GM19025 (cell line): ENCODE data around the gene MAGOH.
A peak's percentile ranks its signal among the peaks of the same experiment; 100 is the strongest.
"Not testable (repeated sequence)": the region's sequence is repeated elsewhere in the genome, so short reads cannot be mapped to it uniquely, and the experiment has no call there.

Experiments used
- ATAC-seq: cut with Tn5 transposase; IDR thresholded peaks from one replicate; pipeline ENCODE4 v1.9.1; 2021; ENCODE audit warnings: mild to moderate bottlenecking, low read depth, moderate library complexity; ENCODE audit not compliant: unreplicated experiment

MAGOH gene

DNA sequence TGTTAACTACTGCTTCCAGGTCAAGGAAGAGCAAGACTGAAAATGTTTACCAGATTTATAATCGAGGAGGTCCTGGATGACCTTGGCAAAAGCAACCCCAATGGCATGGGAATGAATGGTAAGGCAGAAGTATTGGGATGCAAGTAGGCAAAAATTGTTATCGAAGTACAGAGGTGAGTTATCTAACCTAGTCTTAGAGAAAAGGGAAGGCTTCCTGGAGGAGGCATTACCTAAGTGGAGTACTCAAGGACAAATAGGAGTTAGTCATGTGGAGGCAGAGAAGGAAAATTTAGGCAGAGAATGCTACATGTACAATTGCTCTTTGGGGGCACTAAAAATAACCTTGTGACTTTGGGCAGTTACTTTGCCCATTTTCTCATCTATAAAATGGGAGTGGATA is 3.5 kb upstream of the MAGOH start:
- no peak for ATAC-seq

DNA sequence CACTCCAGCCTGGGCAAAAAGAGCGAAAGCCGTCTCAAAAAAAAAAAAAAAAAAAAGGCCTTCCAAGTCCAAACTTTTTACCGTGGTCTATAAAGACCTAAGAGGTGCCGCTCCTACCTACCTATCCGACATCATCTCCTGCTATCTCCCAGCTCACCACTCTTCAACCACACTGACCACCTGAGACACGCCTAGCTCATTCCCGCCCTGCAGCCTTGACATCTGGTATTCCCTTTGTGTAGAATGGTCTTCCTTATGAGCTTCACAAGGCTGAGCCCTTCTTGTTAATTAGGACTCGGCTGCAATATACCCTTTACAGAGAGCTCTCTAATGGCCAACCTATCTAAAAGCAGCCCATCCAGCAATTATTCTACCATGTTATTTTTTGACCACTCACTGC is 680 bp downstream of the MAGOH start:
- ATAC-seq: no peak

DNA sequence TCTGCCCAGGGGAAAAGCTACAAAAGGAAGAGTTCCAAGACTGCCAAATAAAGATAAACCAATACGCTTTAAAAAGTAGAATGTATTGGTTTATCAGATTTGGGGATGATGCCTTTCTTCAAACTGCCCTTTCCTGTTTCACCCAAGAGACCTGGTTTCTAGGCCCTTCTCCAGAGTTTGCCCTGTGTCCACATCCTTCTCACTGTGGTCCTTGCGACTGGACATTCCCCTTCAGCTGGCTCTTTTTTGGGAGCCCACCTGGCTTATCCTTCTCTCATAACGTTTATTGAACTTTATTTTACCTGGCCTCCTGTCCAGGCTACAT is 17.4 kb downstream of the MAGOH start:
- ATAC-seq: no peak

DNA sequence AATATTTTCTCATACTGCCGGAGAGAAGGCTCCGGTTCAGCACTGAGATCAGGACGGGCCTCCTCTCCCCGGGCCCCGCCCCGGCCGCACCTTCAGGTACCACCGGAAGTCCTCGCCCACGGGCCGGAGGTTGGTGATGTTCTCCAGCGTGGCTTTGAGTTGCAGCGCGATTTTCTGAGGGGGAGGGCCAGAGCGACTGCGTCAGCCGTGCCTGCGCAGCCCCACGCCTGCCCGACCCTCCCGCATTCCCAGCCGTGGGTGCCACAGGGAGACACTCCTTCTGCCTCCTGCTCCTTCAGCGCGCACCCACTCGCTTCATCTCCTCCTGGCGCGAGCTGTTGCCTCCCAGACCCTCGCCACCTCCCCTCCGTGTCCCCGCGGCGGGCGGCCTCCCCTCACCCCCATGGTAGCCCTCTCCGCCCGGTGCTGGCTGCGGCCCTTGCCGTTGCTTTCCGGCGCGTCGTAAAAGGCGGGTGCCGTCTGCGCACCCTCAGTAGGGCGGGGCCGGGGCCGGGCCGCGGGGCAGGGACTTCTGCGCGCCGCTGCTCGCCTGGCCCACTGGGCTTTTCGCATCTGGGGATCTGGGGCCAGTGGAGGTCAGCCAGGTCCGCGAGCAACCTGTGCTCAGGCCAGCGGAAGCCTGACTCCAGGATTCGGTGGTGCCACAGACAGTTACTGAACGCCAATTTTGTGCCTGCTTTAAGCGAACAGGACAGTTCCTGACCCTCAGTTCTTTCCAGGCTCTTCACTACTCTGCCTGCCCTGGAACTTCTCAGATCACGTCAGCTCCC is 18.0 kb downstream of the MAGOH start, which contains the start of gene CZIB:
Gene CZIB, minus strand, starts transcription at position 464 of the 791 bp plus-strand sequence. Its CDS starts 59 bp downstream, at position 405.
- peak; percentile 88 for ATAC-seq

DNA sequence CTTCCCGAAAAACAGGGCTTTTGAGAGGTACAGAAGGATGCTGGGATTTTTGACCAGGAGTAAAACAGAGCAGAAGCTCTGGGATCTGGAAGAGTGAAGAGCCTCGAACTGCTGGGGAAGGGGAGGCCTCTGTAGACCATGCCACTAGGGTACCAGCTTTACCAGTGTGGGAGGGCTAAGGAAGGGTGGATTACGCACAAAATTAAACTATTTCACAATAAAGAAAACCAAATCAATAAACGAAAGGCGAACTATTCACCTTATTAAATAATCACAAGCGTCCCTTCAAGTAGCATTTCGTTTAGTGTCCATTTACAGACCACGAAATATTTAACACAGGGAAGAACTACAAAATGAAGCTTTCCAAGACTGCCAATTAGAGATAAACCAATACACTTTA is 18.6 kb downstream of the MAGOH start:
- no peak for ATAC-seq

DNA sequence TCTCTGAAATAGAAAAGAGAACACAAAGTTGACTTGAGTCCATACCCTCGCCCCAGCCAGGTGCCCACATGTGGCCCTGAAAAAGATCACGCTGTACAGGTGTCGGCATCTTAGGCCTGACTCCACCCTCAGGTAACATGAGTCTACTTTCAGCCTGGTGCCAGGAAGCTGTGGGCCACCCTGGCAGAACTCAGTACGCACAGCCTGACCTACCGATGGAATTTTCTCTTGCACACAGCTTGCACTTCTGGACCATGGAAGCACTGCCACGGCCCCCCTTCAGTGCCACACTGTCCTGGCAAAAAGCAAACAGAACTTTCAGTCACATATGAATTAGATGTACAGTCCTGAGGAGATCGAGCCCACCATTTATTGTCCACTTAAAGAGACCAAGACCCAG is 20.1 kb downstream of the MAGOH start:
- ATAC-seq: no peak

DNA sequence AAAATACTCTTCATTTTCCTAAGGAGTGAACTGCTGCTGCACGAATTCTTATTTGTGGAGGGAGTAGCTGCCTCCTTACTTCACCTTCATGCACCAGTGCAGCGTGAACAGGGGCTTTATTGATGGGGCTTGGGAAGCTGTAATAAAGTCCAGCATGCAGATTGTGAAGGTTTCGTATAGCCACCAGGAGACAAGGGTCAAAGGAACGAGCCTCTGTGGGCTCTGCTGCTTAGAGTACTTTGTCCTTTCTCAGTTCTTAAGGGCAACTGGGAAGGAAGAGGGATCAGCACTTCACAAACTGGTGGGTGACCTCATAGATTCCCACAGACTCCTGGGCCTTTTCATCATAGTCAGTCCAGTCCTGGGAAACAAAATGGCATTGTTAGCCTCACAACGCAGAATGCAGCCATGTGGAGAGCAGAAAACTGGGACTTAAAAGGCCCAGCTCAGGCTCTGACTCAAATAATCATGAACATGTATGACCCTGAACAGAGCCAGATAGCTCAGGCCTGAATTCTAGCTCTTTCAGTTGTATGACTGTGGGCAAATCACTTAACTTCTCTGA is 23.9 kb downstream of the MAGOH start:
- no peak for ATAC-seq

DNA sequence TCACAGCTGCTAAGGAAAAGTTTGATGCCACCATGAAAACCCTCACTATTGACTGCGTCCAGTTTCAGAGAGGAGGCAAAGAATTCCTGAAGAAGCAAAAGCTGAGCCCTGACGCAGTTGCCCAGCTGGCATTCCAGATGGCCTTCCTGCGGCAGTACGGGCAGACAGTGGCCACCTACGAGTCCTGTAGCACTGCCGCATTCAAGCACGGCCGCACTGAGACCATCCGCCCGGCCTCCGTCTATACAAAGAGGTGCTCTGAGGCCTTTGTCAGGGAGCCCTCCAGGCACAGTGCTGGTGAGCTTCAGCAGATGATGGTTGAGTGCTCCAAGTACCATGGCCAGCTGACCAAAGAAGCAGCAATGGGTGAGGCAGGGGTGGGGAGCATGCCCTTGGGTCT is 27.4 kb downstream of the MAGOH start:
- ATAC-seq: no peak

GRCh38 chr1:53210352-53210751 is 28.0 kb downstream of the MAGOH start:
- ATAC-seq: no peak

- ATAC-seq: no peak
Observed at GRCh38 chr1:53207726-53208125, 30.6 kb downstream of the MAGOH start.

- ATAC-seq: no peak
Observed at GRCh38 chr1:53206735-53207379, 31.5 kb downstream of the MAGOH start.

DNA sequence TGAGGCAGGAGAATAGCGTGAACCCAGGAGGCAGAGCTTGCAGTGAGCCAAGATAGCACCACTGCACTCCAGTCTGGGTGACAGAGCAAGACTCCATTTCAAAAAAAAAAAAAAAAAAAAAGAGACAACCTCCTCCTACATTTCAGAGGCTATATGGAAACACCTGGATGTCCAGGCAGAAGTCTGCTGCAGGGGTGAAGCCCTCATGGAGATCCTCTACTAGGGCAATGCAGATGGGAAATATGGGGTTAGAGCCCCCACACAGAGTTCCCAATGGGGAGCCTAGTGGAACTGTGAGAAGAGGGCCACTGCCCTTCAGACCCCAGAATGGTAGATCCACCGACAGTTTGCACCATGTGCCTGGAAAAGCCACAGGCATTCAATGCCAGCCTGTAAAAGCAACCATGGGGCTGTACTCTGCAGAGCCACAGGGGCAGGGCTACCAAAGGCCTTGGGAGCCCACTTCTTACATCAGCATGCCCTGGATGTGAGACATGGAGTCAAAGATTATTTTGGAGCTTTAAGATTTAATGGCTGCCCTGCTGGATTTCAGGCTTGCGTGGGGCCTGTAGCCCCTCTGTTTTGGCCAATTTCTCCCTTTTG is 32.1 kb downstream of the MAGOH start:
- not testable (repeated sequence) for ATAC-seq

DNA sequence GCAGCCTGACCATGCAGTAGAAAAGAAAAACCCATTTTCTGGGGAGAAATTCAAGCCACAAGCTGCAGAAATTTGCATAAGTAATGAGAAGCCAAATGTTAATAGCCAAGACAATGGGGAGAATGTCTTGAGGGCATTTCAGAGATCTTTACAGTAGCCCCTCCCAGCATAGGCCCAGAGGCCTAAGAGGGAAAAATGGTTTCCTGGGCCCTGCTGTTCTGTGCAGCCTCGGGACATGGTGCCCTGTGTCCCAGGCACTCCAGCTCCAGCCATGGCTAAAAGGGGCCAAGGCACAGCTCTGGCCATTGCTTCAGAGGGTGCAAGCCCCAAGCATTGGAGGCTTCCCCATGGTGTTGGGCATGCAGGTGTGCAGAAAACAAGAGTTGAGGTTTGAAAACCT is 32.8 kb downstream of the MAGOH start:
- not testable (repeated sequence) for ATAC-seq

DNA sequence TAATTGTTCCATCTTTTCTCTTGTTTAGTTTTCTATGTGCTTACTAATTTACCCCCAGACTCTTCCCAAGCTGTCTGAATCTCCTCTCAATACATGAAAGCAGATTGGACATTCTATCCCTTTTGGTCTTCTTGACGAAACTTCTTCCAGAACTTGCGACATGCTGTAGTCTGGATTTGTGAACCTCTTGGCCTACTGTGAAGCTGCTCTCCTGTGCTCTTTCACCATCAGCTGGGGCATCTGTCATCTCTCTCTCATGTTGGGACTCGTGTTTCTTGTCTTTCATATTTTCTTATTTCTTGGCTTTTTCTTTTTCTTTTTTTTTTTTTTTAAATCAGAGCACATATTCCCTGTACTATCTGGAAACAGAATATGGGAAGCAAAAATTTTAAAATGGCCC is 34.9 kb downstream of the MAGOH start:
- ATAC-seq: no peak

- ATAC-seq: no peak
Observed at GRCh38 chr1:53198241-53198651, 40.1 kb downstream of the MAGOH start.

- ATAC-seq: no peak
Observed at GRCh38 chr1:53197291-53198200, 40.8 kb downstream of the MAGOH start.

- peak; percentile 99 for ATAC-seq
Observed at GRCh38 chr1:53196485-53197290, 41.6 kb downstream of the MAGOH start, which contains the start of gene CPT2. Gene CPT2 (plus strand): TSS chr1:53196824. CDS start chr1:53196944, 120 bp downstream.

DNA sequence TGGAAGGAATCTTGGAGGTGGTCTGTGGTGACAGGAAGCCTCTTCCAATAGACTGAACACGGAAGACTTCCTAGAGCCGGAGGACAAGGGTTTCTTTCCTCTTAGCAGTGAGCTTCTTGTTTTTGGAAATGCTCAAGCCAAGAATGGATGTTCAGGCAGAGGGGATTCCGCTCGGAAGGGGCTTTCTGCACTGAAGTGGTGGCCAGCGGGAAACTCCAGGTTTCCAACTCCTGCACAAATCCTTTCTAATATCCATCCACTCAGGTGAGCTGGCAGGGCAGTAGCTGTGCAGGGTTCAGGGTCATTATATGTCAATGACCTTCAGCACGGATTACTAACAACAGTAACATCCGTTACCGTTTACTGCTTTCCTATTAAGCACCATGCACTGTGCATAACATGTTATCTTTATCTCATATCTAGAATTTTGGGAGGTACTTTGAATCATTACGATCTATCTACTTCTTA is 42.3 kb downstream of the MAGOH start:
- no peak for ATAC-seq

DNA sequence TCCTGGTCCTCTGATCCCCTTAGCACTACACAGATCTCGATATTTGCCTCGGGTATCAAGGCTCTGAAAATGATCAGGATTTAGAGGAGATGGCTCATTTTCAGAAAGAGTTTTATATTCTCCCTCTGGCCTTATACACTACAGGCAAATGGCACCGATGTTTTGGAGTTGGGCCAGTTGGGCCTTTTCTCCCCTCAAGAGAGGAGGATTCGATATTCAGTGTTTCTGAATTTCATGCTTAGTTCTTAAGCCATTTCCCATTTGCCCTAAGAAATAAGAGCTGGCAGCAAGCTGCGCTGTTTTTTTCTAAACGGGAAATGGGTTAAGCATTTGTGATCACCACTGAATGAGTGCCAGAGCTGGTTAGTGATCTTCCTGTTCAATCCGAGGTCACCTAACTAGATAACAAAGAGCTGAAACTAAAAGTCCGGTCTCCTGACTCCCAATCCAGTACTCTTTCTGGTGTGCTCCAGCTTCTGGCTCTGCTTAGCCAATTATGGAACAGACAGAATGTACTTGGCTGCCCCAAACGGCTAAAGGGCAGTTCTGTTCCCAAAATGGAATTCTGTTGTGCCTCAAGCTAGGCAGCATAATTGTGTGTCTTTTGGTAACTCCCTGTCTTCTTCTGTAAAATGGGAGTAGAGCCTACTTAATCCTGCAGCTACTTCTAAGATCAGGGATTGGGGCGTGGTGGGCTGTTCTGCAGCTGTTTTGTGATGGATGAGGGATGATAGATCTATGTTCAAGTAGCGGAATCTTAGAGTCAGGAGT is 42.9 kb downstream of the MAGOH start:
- no peak for ATAC-seq
